ENCODE measurements around the gene NDUFS2.

DNA sequence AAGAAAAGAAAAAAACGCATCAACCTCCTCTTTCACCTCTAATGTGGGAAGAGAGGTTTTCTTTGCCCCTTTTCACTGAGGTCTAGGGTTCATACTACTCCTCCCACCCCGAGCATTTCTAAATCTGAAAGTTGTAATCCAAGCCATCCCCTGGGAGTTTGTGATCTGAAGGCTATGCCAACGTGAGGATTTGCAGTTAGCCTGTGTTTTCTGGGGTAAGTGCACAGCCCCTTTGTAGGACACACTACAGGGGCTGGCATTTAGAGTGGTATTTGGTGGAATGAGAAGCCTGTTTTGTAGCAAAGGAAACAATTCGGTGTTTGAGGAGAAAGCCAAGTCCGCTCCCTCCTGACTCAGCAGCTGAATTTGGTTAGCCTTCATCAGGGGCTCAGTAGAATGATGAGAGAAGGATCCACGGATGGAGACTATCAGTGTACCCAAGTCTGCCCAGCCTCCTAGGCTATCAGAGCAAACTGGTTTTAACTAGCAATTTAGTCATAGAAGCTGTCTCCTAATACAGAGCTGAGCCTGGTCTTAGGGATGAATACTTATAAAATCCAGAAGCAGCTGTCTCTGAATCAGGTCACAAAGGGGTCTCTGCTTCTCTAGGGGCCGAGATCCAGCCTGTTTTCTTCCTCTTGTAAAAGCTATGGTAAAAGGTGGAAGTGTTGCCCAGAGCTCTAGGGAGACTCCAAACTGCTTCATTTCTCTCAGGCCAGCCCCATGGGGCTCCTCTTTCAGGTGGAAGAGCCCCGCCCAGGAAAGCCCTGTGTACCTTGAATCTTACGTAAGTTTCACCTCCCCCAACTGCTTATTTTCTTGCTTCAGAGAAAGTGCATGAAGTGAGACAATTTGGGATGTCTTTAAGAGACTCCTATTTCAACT lies 58.5 kb downstream of the NDUFS2 start:
- TF ChIP-seq, protein P1, sequence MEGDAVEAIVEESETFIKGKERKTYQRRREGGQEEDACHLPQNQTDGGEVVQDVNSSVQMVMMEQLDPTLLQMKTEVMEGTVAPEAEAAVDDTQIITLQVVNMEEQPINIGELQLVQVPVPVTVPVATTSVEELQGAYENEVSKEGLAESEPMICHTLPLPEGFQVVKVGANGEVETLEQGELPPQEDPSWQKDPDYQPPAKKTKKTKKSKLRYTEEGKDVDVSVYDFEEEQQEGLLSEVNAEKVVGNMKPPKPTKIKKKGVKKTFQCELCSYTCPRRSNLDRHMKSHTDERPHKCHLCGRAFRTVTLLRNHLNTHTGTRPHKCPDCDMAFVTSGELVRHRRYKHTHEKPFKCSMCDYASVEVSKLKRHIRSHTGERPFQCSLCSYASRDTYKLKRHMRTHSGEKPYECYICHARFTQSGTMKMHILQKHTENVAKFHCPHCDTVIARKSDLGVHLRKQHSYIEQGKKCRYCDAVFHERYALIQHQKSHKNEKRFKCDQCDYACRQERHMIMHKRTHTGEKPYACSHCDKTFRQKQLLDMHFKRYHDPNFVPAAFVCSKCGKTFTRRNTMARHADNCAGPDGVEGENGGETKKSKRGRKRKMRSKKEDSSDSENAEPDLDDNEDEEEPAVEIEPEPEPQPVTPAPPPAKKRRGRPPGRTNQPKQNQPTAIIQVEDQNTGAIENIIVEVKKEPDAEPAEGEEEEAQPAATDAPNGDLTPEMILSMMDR (IDR thresholded peaks at IDR 0.05): no peak
- no peak for TF ChIP-seq POLR2A (IDR thresholded peaks at IDR 0.05)

Data from testis (tissue), 2 donors.